Measurements from ENCODE around the gene SLC22A7.

Gene SLC22A7

GRCh38 chr6:43308990-43309477 lies 11.0 kb downstream of the SLC22A7 start:
- TF ChIP-seq CTCF (IDR thresholded peaks at IDR 0.05; ENCODE audit: insufficient read depth, missing control alignments) = no peak
- FAIRE-seq (no peak), DNase-seq (ENCODE audit: insufficient read length, low spot score) (no peak)

- no peak for TF ChIP-seq CTCF (IDR thresholded peaks at IDR 0.05; ENCODE audit: insufficient read depth, missing control alignments)
- FAIRE-seq (no peak), DNase-seq (ENCODE audit: insufficient read length, low spot score) (no peak)
Measured at GRCh38 chr6:43310134-43310533, 12.1 kb downstream of the SLC22A7 start.

GRCh38 chr6:43310624-43311023 lies 12.6 kb downstream of the SLC22A7 start:
- FAIRE-seq (no peak), DNase-seq (ENCODE audit: insufficient read length, low spot score) (no peak)
- no peak for TF ChIP-seq CTCF (IDR thresholded peaks at IDR 0.05; ENCODE audit: insufficient read depth, missing control alignments)

GRCh38 chr6:43311666-43312065 lies 13.6 kb downstream of the SLC22A7 start:
- TF ChIP-seq CTCF (IDR thresholded peaks at IDR 0.05; ENCODE audit: insufficient read depth, missing control alignments) = no peak
- no peak for DNase-seq (ENCODE audit: insufficient read length, low spot score)
- no peak for FAIRE-seq

- DNase-seq (ENCODE audit: insufficient read length, low spot score) = no peak
- no peak for FAIRE-seq
- TF ChIP-seq CTCF (IDR thresholded peaks at IDR 0.05; ENCODE audit: insufficient read depth, missing control alignments) = no peak
Measured at GRCh38 chr6:43313813-43314212, 15.8 kb downstream of the SLC22A7 start.

- TF ChIP-seq CTCF (IDR thresholded peaks at IDR 0.05; ENCODE audit: insufficient read depth, missing control alignments) = no peak
- DNase-seq (ENCODE audit: insufficient read length, low spot score) = no peak
- FAIRE-seq = no peak
Measured at GRCh38 chr6:43318011-43318410, 20.0 kb downstream of the SLC22A7 start.

- FAIRE-seq (no peak), DNase-seq (ENCODE audit: insufficient read length, low spot score) (no peak)
- no peak for TF ChIP-seq CTCF (IDR thresholded peaks at IDR 0.05; ENCODE audit: insufficient read depth, missing control alignments)
Measured at GRCh38 chr6:43325876-43326275, 27.8 kb downstream of the SLC22A7 start.

Measured in D721Med (cell line).